LNCaP clone FGC (cell line): Measurements from ENCODE around the gene NOP58.
A peak's percentile ranks its signal among the peaks of the same experiment; 100 is the strongest.
"Not testable (repeated sequence)": the region's sequence is repeated elsewhere in the genome, so short reads cannot be mapped to it uniquely, and the experiment has no call there.

ENCODE experiments used
- DNase-seq: peaks from one replicate; pipeline ENCODE4 v3.0.0-alpha.2; 2011; ENCODE audit warnings: low read depth
- H3K4me3 ChIP-seq: 2 replicates; pipeline ENCODE4 v1.5.1; 2011; ENCODE audit warnings: mild to moderate bottlenecking, low read depth, low read length, control low read depth
- TF ChIP-seq, protein P1 (sequence below): IDR thresholded peaks from 2 replicates; pipeline ENCODE4 v1.5.1; 2012; ENCODE audit warnings: mild to moderate bottlenecking; ENCODE audit not compliant: control insufficient read depth, insufficient read depth; ENCODE audit errors: extremely low read depth

Gene NOP58

DNA sequence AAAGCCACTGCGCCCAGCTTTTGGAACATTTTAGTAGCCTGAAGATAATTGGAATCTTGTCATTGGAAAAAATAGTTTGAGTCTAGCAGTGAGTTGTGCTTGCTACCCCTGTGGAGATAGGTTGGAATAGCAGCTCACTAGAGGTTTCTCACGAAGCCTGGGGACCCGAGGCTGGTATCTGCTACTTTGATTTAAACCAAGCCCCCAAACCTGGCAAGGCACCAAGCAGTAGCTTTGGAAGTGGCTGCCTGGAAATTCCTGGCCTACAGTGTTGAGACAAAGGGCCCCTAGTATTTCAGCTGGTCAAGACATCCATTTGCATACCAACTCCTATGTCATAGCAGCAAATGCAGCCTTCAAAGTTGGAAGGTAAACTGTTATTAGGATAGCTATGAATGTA is 42.1 kb downstream of the NOP58 start:
- no peak overlapping the region for H3K4me3 ChIP-seq
- no peak for DNase-seq
- TF ChIP-seq, protein P1, sequence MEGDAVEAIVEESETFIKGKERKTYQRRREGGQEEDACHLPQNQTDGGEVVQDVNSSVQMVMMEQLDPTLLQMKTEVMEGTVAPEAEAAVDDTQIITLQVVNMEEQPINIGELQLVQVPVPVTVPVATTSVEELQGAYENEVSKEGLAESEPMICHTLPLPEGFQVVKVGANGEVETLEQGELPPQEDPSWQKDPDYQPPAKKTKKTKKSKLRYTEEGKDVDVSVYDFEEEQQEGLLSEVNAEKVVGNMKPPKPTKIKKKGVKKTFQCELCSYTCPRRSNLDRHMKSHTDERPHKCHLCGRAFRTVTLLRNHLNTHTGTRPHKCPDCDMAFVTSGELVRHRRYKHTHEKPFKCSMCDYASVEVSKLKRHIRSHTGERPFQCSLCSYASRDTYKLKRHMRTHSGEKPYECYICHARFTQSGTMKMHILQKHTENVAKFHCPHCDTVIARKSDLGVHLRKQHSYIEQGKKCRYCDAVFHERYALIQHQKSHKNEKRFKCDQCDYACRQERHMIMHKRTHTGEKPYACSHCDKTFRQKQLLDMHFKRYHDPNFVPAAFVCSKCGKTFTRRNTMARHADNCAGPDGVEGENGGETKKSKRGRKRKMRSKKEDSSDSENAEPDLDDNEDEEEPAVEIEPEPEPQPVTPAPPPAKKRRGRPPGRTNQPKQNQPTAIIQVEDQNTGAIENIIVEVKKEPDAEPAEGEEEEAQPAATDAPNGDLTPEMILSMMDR = no peak

DNA sequence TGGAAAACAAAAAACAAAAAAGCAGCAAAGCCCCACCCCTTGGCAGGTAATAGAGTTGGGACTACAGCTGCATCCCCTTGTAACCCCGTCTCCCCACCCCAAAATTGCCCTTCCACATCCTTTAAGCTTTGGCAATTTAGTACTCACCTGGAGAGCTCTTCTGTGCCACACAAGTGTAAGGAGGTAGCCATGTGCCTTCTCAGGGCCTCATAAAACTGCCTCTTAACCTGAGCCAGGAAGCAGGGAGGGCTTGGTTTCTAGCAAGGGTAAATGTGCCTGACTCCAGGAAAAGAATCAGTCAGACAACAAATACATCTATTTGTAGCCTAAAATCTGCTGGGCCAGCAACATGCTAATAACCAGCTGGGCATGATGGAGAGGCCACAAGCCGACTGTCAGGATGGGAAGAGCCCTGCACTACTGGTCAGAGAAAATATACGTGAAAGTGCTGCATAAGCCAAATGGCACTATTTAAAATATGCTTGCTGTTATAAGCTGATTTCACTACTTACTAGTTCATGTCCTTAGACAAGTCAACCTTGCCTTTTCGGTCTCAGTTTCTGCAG is 46.3 kb downstream of the NOP58 start:
- no peak overlapping the region for H3K4me3 ChIP-seq
- DNase-seq = no peak
- TF ChIP-seq, protein P1 = no peak

DNA sequence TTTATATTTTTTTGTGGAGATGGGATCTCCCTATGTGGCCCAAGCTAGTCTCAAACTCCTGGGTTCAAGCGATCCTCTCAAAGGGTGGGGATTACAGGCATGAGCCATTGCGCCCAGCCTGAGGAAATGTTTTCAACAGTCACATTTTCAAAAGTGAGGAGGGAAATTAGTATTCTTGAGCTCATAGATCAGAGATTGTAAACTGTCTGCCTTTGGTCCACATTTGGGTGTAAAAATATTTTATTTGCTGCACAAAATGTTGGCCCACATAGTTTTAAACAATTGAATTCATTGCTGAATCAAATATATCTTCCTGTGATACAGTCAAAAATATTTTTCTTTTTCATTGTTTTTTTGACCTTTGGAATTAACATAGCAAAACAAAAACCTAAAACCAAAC is 48.6 kb downstream of the NOP58 start:
- TF ChIP-seq, protein P1 = no peak
- no peak overlapping the region for H3K4me3 ChIP-seq
- DNase-seq = no peak

DNA sequence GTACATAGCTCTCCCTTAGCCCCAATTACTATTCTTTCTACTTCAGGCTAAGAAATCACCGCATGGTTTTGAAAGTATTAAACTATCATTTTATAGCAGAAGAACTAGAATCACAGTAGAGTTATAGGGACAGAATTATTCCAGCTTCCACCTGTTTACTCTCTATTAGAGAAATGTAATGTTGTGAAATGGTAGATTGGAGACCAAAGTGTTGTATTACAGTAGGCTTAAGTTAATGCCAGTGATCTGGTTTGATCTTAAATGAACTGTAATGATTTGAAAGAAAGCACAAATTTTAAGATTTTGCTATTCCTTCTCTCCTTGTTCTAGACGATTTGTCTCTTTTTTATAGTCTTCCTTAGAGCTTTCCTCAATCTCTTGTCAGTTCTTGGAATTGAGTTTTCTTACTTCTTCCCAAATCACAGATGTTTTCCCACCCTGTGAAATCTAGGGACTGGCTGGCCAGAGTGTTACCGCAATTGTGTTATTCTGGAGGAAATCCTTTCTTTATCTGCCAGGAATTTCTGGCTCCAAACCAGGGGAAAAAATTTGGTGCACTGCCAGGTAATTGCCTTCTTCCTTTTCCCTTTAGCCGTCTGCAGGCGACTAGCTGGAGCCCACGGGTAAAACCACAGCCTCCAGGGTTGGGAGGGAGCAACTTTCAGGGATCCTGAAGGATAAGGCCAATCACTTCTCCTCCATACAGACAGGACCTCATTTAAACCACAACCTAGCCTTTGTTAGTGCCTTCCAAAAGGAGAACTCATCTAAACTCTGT is 51.7 kb downstream of the NOP58 start:
- TF ChIP-seq, protein P1 = no peak
- peak; percentile 28 for DNase-seq
- H3K4me3 ChIP-seq = no peak overlapping the region

DNA sequence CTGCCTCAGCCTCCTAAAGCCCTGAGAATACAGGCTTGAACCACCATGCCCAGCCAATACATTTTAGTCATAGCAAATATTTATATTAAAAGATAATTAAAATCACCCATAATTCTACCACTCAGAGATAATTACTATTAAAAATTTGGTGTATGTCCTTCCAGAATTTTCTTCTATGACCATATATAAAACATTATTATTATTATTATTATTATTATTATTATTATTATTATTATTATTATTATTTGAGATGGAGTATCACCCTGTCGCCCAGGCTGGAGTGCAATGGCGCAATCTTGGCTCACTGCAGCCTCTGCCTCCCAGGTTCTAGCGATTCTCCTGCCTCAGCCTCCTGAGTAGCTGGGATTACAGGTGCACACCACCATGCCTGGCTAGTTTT is 54.8 kb downstream of the NOP58 start:
- DNase-seq, H3K4me3 ChIP-seq: not testable (repeated sequence)

DNA sequence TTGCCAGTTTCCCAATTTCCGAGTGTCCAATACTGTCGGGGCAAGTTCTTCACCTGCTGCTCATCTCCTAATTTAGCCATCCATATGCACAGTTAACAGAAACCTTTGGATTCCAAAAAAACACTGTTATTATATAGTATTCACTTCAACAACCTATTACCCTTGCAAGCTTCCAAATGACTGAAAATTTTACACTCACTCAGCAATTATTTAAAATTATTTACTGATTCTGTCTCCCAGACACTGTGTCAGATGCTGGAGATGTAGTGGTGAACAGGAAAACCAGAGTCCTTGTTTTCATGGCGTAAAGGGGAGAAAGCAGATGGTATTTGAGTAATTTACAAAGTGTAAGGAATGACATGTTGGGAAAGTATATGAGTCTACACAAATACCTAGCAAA is 56.9 kb downstream of the NOP58 start:
- TF ChIP-seq, protein P1 = no peak
- no peak overlapping the region for H3K4me3 ChIP-seq
- DNase-seq = no peak

DNA sequence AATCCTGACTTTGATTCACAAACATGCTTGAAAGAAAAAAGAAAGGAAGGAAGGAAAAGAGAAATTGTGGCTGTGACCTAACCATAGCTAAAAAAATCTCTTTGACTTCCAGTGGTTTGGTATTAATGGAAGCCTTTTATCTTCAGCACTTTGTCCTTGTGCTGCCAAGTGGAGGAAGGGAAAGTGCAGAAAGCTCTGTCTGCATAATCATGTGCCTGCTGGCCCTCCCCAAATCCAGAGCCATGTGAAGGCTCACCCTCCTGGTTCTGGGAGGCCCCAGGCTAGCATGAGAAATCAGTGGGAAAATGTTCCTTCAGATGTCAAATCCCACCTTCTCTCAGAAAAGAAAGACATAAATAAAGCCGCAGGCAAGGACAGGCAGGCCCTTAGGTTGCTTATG is 62.3 kb downstream of the NOP58 start:
- DNase-seq = no peak
- no peak overlapping the region for H3K4me3 ChIP-seq
- TF ChIP-seq, protein P1 = no peak
